PC-9 (cell line): Measurements from ENCODE around the gene ENTREP3. TPM values are rescaled to one million over a fixed set of nuclear protein-coding genes. Genes with fewer than 3 reads are reported as not detected.

ENCODE experiments used
- BruUV-seq: library from RNA; stranded (reverse); fragments of 400-500 nt; replicated peaks from 2 replicates; lab custom pipeline; 2021; lab: Mats Ljungman, UMichigan
- CTCF ChIA-PET: fragments of 300-600 bp; sonication (Branson Sonifier 250); formaldehyde crosslinking; loops from one replicate; lab custom pipeline; 2022; ENCODE audit warnings: antibody characterized with exemption; lab: Charles Lee
- POLR2A ChIA-PET: fragments of 300-600 bp; sonication (Branson Sonifier 250); formaldehyde crosslinking; loops from one replicate; lab custom pipeline; 2022; ENCODE audit warnings: antibody characterized with exemption; ENCODE audit not compliant: unreplicated experiment; lab: Charles Lee
- DNase-seq, 2 experiments: peaks; one replicate each; pipeline versions ENCODE4 v3.0.0 to v3.0.0-alpha.2; 2015 to 2022; ENCODE audit warnings: mixed read lengths in 1 of 2
- H2AFZ ChIP-seq: fragments of 200-600 bp; sonication (generic); 2 replicates; pipeline ENCODE4 v1.8.1; 2017; ENCODE audit warnings: antibody characterized with exemption
- H3F3A ChIP-seq: fragments of 200-600 bp; sonication (generic); 2 replicates; pipeline ENCODE4 v1.8.1; 2017; ENCODE audit warnings: antibody characterized with exemption, mild to moderate bottlenecking, low read depth; ENCODE audit not compliant: insufficient read depth
- H3K27ac ChIP-seq: fragments of 200-600 bp; sonication (generic); 2 replicates; pipeline ENCODE4 v1.6.1; 2016; ENCODE audit warnings: mixed run types
- H3K27me3 ChIP-seq: fragments of 200-600 bp; sonication (generic); 2 replicates; pipeline ENCODE4 v1.6.1; 2016; ENCODE audit warnings: low read depth, mixed run types; ENCODE audit not compliant: insufficient read depth
- H3K36me3 ChIP-seq: fragments of 200-600 bp; sonication (generic); 2 replicates; pipeline ENCODE4 v1.6.1; 2016; ENCODE audit warnings: low read depth, mixed run types
- H3K4me1 ChIP-seq: fragments of 200-600 bp; sonication (generic); replicated peaks from 2 replicates; pipeline ENCODE4 v1.6.1; 2016; ENCODE audit warnings: mixed run types; ENCODE audit not compliant: insufficient read depth
- H3K4me2 ChIP-seq: fragments of 200-600 bp; sonication (generic); 2 replicates; pipeline ENCODE4 v1.6.1; 2017; ENCODE audit warnings: mixed run types
- H3K4me3 ChIP-seq: fragments of 200-600 bp; sonication (generic); 2 replicates; pipeline ENCODE4 v1.6.1; 2016; ENCODE audit warnings: mixed run types
- H3K79me2 ChIP-seq: fragments of 200-600 bp; sonication (generic); 2 replicates; pipeline ENCODE4 v1.6.1; 2017; ENCODE audit warnings: low read depth, mixed run types
- H3K9me2 ChIP-seq: fragments of 200-600 bp; sonication (generic); 2 replicates; pipeline ENCODE4 v1.8.1; 2017; ENCODE audit warnings: mild to moderate bottlenecking; ENCODE audit not compliant: insufficient read depth
- H3K9me3 ChIP-seq: fragments of 200-600 bp; sonication (generic); 2 replicates; pipeline ENCODE4 v1.8.1; 2016; ENCODE audit warnings: low read depth; ENCODE audit not compliant: insufficient read depth
- H4K20me1 ChIP-seq: fragments of 200-600 bp; sonication (generic); 2 replicates; pipeline ENCODE4 v1.8.1; 2017; ENCODE audit not compliant: insufficient read depth
- EZH2 ChIP-seq: fragments of 200-600 bp; sonication (generic); IDR thresholded peaks from 2 replicates; pipeline ENCODE4 v1.8.0; 2017; ENCODE audit warnings: antibody characterized with exemption, low read depth
- intact Hi-C: fragments of 100-400 bp; cut with micrococcal nuclease; formaldehyde crosslinking; loops from one replicate; pipeline ENCODE4 v1.10.0; 2022; ENCODE audit not compliant: unreplicated experiment
- total RNA-seq: library from RNA; stranded (reverse); gene quantifications from 2 replicates; pipeline ENCODE4 v1.2.3, GENCODE V29; 2021
- TF ChIP-seq, protein P1 (sequence below): fragments of 200-600 bp; sonication (generic); conservative IDR thresholded peaks from 2 replicates; pipeline ENCODE4 v1.6.1; 2017; ENCODE audit warnings: mixed run types, antibody characterized with exemption, mild to moderate bottlenecking, moderate library complexity

ENTREP3 gene
- total RNA-seq, 1 experiment from 2014 or later = 56.9 TPM

DNA sequence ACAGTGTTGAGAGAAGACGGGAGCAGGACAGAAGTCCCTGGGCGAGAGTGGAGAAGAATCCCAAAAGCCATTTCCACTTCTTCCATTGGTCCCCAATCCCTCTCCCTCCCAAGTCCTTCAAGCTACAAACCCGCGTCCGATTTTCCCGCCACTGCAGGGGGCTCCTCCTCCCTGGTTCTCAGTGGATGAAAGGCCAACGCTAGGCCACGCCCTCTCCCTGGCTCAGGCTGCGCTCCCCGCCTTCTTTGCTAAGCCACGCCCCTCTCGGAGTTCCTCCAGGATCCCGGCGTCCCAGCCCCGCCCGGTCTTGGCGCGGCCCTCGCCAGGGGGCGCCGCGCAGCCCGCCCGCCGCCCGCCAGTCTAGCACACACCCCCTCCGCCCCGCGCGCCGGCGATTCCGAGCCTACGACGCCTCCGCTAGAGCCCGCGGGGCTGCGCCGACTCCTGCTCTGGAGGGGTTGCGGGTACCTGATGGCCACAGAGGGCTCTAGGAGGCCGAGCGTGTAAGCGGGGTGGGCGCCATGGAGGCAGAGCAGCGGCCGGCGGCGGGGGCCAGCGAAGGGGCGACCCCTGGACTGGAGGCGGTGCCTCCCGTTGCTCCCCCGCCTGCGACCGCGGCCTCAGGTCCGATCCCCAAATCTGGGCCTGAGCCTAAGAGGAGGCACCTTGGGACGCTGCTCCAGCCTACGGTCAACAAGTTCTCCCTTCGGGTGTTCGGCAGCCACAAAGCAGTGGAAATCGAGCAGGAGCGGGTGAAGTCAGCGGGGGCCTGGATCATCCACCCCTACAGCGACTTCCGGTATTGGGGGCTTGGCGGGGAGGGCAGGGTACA is 22.0 kb upstream of the ENTREP3 start, which contains the start of gene HCN3:
Gene HCN3, plus strand, starts transcription at position 394 of the 832 bp plus-strand sequence. Its CDS starts 128 bp downstream, at position 522.
- POLR2A ChIA-PET = interaction anchor here (0.6 to 0.9 kb wide), 2 partner anchors 18 to 46 kb away, joined by 3 to 4 read pairs; no protein-coding TSS in a partner anchor
- no peaks in the 10 kb centered on the region for H3K9me3 ChIP-seq
- TF ChIP-seq, protein P1, sequence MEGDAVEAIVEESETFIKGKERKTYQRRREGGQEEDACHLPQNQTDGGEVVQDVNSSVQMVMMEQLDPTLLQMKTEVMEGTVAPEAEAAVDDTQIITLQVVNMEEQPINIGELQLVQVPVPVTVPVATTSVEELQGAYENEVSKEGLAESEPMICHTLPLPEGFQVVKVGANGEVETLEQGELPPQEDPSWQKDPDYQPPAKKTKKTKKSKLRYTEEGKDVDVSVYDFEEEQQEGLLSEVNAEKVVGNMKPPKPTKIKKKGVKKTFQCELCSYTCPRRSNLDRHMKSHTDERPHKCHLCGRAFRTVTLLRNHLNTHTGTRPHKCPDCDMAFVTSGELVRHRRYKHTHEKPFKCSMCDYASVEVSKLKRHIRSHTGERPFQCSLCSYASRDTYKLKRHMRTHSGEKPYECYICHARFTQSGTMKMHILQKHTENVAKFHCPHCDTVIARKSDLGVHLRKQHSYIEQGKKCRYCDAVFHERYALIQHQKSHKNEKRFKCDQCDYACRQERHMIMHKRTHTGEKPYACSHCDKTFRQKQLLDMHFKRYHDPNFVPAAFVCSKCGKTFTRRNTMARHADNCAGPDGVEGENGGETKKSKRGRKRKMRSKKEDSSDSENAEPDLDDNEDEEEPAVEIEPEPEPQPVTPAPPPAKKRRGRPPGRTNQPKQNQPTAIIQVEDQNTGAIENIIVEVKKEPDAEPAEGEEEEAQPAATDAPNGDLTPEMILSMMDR = peak; percentile 68; the same call in 1 of the 2 replicates
- no peak for TF ChIP-seq EZH2
- peaks cover 8% of the 10 kb centered on the region for H3K79me2 ChIP-seq
- no peak within 1 kb of the TSS for H3K27ac ChIP-seq
- H4K20me1 ChIP-seq = peaks cover 5% of the 10 kb centered on the region; the same call in 1 of the 2 replicates
- H3K27me3 ChIP-seq = no peaks in the 10 kb centered on the region
- H3K4me2 ChIP-seq = peak within 1 kb of the TSS; percentile 99
- H3K36me3 ChIP-seq = no peaks in the 10 kb centered on the region
- H2AFZ ChIP-seq = peak within 1 kb of the TSS; percentile 96
- H3F3A ChIP-seq = peaks cover 47% of the 10 kb centered on the region
- peaks cover 13% of the 10 kb centered on the region for H3K4me1 ChIP-seq
- H3K4me3 ChIP-seq = peak within 1 kb of the TSS; percentile 96
- DNase-seq = peak; percentile 85 to 97
- no TSS peak for BruUV-seq
- intact Hi-C loops = loop anchor here (2.0 kb wide), 1 partner anchor 46 kb away; no protein-coding TSS in a partner anchor
- no peaks in the 10 kb centered on the region for H3K9me2 ChIP-seq
- CTCF ChIA-PET = no interaction called here

DNA sequence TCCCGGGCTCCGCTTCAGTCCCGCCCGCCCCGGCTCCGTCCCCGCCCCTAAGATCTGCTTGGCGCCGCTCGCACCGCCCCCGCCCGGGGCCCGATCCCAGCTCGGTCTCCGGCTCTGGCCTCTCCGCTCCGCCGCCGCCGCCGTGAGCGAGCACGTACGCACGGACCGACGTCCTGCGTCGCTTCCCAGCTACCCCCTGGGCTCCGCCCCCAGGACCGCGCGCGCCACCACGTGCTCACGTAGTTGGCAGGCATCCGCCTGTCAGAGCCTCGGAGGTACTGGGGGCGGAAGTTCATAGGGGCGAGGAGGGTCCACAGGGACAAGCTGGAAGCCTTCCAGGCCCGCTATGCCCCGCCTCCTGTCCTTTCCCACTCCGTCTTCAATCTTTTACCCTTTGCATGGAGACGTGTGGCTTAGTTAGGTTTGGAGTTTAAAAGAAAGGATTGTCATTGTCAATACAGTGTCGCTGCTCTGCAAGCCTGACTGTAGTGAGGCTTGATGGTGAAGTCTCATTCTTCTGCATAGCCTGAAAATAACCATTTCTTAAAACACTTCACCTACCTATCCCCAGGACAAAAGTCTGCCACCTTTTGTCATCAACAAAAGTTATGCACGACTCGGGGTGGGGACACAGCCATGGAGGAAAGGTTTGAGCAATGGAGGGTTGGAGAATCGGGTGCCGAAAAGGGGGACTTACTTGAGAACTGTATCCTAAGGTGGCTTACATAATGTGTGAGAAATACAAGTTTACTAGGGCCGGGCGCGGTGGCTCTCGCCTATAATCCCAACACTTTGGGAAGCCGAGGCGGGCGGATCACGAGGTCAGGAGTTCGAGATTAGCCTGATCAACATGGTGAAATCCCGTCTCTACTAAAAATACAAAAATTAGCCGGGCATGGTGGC is 18.3 kb upstream of the ENTREP3 start, which contains the start of gene CLK2:
Gene CLK2, minus strand, starts transcription at position 162 of the 903 bp plus-strand sequence. CDS start 2,527 bp downstream, outside the sequence.
- peaks cover 53% of the 10 kb centered on the region for H3F3A ChIP-seq
- peaks cover 13% of the 10 kb centered on the region for H4K20me1 ChIP-seq
- H3K27ac ChIP-seq = peak within 1 kb of the TSS; percentile 62
- peaks cover 16% of the 10 kb centered on the region for H3K4me1 ChIP-seq
- peak within 1 kb of the TSS; percentile 76 for H3K4me3 ChIP-seq
- no peak for TF ChIP-seq EZH2
- TF ChIP-seq, protein P1 = no peak
- H2AFZ ChIP-seq = peak within 1 kb of the TSS; percentile 97
- BruUV-seq = no TSS peak
- intact Hi-C loops = loop anchor here (2.0 kb wide), 1 partner anchor 35 kb away; the partner anchor contains the start of gene FDPS
- ChIA-PET CTCF (interaction anchor here (0.6 to 1.0 kb wide), 3 partner anchors 22 to 183 kb away, joined by 3 to 5 read pairs (median 5); no protein-coding TSS in a partner anchor), POLR2A (interaction anchor here (0.5 to 0.8 kb wide), 4 partner anchors 35 to 1663 kb away, joined by 3 to 7 read pairs (median 4); partner anchors contain the start of gene FDPS)
- H3K9me3 ChIP-seq = no peaks in the 10 kb centered on the region
- peaks cover 28% of the 10 kb centered on the region for H3K79me2 ChIP-seq
- no peaks in the 10 kb centered on the region for H3K9me2 ChIP-seq
- peak within 1 kb of the TSS; percentile 90 for H3K4me2 ChIP-seq
- peaks cover 15% of the 10 kb centered on the region for H3K36me3 ChIP-seq
- DNase-seq = peak; percentile 82 to 93
- no peaks in the 10 kb centered on the region for H3K27me3 ChIP-seq
